GM23248 (cell line): ENCODE results near the gene NFE2L3. TPM values are rescaled to one million over a fixed set of nuclear protein-coding genes. Genes with fewer than 3 reads are reported as not detected.

ENCODE experiments used
- DNase-seq: peaks from one replicate; pipeline ENCODE4 v3.0.0-alpha.2; 2015
- H2AFZ ChIP-seq: fragments of 200-600 bp; sonication (generic); 2 replicates; pipeline ENCODE4 v1.6.1; 2016; ENCODE audit warnings: antibody characterized with exemption
- H3F3A ChIP-seq: fragments of 200-600 bp; sonication (generic); 2 replicates; pipeline ENCODE4 v1.6.1; 2016; ENCODE audit warnings: mild to moderate bottlenecking, antibody characterized with exemption, mixed run types; ENCODE audit not compliant: insufficient read depth
- H3K27ac ChIP-seq: fragments of 200-600 bp; sonication (generic); 2 replicates; pipeline ENCODE4 v1.5.1; 2016; ENCODE audit warnings: mild to moderate bottlenecking
- H3K27me3 ChIP-seq: fragments of 200-600 bp; sonication (generic); replicated peaks from 2 replicates; pipeline ENCODE4 v1.6.1; 2016; ENCODE audit warnings: mild to moderate bottlenecking; ENCODE audit not compliant: insufficient read depth
- H3K36me3 ChIP-seq: fragments of 200-600 bp; sonication (generic); 2 replicates; pipeline ENCODE4 v1.6.1; 2016; ENCODE audit warnings: low read depth, mild to moderate bottlenecking
- H3K4me1 ChIP-seq: fragments of 200-600 bp; sonication (generic); 2 replicates; pipeline ENCODE4 v1.6.1; 2016; ENCODE audit warnings: mild to moderate bottlenecking; ENCODE audit not compliant: insufficient read depth
- H3K4me2 ChIP-seq: fragments of 200-600 bp; sonication (generic); one replicate; pipeline ENCODE4 v1.6.1; 2016; ENCODE audit warnings: mild to moderate bottlenecking; ENCODE audit not compliant: unreplicated experiment
- H3K4me3 ChIP-seq: fragments of 200-600 bp; sonication (generic); 2 replicates; pipeline ENCODE4 v1.5.1; 2016; ENCODE audit warnings: mild to moderate bottlenecking
- H3K79me2 ChIP-seq: fragments of 200-600 bp; sonication (generic); 2 replicates; pipeline ENCODE4 v1.6.1; 2016; ENCODE audit warnings: mild to moderate bottlenecking; ENCODE audit not compliant: insufficient read depth
- H3K9ac ChIP-seq: fragments of 200-600 bp; sonication (generic); 2 replicates; pipeline ENCODE4 v1.6.1; 2016; ENCODE audit warnings: mild to moderate bottlenecking
- H3K9me2 ChIP-seq: fragments of 200-600 bp; sonication (generic); 2 replicates; pipeline ENCODE4 v1.6.1; 2016; ENCODE audit warnings: mixed run types, mild to moderate bottlenecking, moderate library complexity; ENCODE audit not compliant: insufficient read depth
- H3K9me3 ChIP-seq: fragments of 200-600 bp; sonication (generic); one replicate; pipeline ENCODE4 v1.6.1; 2017; ENCODE audit warnings: low read depth
- H4K20me1 ChIP-seq: fragments of 200-600 bp; sonication (generic); 2 replicates; pipeline ENCODE4 v1.6.0; 2016; ENCODE audit not compliant: insufficient read depth
- EZH2 ChIP-seq: fragments of 200-600 bp; sonication (generic); IDR thresholded peaks from 2 replicates; pipeline ENCODE4 v1.6.1; 2018; ENCODE audit warnings: antibody characterized with exemption, mild to moderate bottlenecking; ENCODE audit not compliant: insufficient read depth, poor library complexity, severe bottlenecking
- EZH2phosphoT487 ChIP-seq: fragments of 200-600 bp; sonication (generic); IDR thresholded peaks from 2 replicates; pipeline ENCODE4 v1.6.1; 2018; ENCODE audit warnings: antibody characterized with exemption, moderate library complexity, mild to moderate bottlenecking, low read depth; ENCODE audit not compliant: insufficient read depth
- WGBS, 2 experiments: methylation state at CpG; one replicate each; pipeline ENCODE4 v1.1.6; 2015 to 2017; ENCODE audit warnings: low lambda C conversion rate in 2 of 2, low coverage in 1 of 2; ENCODE audit errors: missing lambda C conversion rate in 2 of 2; 5-methylcytosine and 5-hydroxymethylcytosine counted together
- in situ Hi-C: fragments of 300-500 bp; cut with MboI; formaldehyde crosslinking; loops from 2 replicates; pipeline ENCODE4 v1.15.0; 2020
- polyA plus RNA-seq: library from polyadenylated mRNA; unstranded; fragments of >200 nt; fragmentation: Nextera tagmentation; extraction: Ambion mirVana; gene quantifications from 2 replicates; pipeline ENCODE4 v1.2.1, GENCODE V29; 2016
- total RNA-seq: library from RNA; depleted of rRNA; stranded (reverse); fragments of >200 nt; shearing (Covaris generic); gene quantifications from 2 replicates; pipeline ENCODE4 v1.2.3, GENCODE V29; 2014

The NFE2L3 gene
- total and polyA plus RNA-seq, 2 experiments from 2014 or later, result 0.70 to 1.4 TPM

DNA sequence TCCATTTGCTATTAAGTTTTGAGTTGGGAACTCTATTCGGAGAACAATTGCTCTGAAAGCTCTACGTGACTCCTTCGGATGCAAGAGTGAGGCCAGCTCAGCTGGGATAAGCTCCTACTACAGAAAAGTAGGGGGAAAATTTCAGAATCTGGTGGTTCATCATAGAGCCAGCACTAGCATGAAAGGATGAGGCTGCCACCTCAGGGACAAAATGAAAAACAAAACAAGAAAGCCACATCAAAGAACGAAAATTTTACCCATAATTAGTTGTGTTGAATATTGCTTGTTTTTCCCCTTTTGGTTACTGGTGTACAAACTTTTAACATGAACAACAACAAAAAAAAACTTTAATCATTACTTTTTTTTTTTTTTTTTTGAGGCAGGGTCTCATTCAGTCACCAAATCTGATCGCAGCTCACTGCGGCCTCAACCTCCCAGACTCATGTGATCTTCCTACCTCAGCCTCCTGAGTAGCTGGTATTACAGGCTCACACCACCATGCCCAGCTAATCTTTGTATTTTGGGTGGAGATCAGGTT lies 39.7 kb upstream of the NFE2L3 start:
- 74 to 82% methylated on average over 6 of the region's 6 CpGs for WGBS, 2 experiments
- TF ChIP-seq EZH2phosphoT487 (no peak), EZH2 (no peak)
- Histone ChIP-seq H3K4me2 (no peak overlapping the region), H3F3A (no peaks in the 10 kb centered on the region), H3K9me2 (no peaks in the 10 kb centered on the region), H3K27ac (no peak overlapping the region), H4K20me1 (no peaks in the 10 kb centered on the region), H3K9me3 (no peaks in the 10 kb centered on the region), H3K79me2 (no peaks in the 10 kb centered on the region), H3K9ac (no peak overlapping the region), H3K27me3 (peaks cover 15% of the 10 kb centered on the region), H3K4me1 (no peaks in the 10 kb centered on the region), H3K36me3 (no peaks in the 10 kb centered on the region), H3K4me3 (no peak overlapping the region), H2AFZ (no peak overlapping the region)
- in situ Hi-C loops, result no loop called here
- no peak for DNase-seq

DNA sequence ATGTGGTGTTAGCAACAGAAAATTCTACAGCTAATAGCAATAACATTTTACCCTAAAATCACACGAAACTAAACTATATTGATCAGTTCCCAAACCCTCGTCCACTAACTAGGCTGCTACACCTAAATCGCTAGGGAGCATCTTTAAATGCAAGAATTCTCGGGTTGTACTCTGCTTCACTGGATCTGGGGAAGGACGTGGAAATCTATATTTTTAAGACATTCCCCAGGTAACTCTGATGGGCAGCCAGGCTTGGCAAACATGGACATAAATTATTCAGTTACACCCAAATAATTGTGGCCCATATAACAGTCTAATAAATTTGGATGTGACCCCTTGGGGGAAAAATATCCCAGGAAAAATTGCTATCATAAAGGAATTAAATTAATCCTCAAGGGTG lies 36.3 kb upstream of the NFE2L3 start:
- Histone ChIP-seq H3K36me3 (no peaks in the 10 kb centered on the region), H3K27me3 (peaks cover 15% of the 10 kb centered on the region), H3K9ac (no peak overlapping the region), H3K27ac (no peak overlapping the region), H3K4me1 (no peaks in the 10 kb centered on the region), H2AFZ (no peak overlapping the region), H3K4me3 (no peak overlapping the region), H3K79me2 (no peaks in the 10 kb centered on the region), H3F3A (no peaks in the 10 kb centered on the region), H3K4me2 (no peak overlapping the region), H3K9me3 (no peaks in the 10 kb centered on the region), H3K9me2 (no peaks in the 10 kb centered on the region), H4K20me1 (no peaks in the 10 kb centered on the region)
- DNase-seq, result no peak
- in situ Hi-C loops, result no loop called here
- TF ChIP-seq EZH2phosphoT487 (no peak), EZH2 (no peak)
- 27% methylated on average over 5 of the region's 5 CpGs for WGBS, 2 experiments

DNA sequence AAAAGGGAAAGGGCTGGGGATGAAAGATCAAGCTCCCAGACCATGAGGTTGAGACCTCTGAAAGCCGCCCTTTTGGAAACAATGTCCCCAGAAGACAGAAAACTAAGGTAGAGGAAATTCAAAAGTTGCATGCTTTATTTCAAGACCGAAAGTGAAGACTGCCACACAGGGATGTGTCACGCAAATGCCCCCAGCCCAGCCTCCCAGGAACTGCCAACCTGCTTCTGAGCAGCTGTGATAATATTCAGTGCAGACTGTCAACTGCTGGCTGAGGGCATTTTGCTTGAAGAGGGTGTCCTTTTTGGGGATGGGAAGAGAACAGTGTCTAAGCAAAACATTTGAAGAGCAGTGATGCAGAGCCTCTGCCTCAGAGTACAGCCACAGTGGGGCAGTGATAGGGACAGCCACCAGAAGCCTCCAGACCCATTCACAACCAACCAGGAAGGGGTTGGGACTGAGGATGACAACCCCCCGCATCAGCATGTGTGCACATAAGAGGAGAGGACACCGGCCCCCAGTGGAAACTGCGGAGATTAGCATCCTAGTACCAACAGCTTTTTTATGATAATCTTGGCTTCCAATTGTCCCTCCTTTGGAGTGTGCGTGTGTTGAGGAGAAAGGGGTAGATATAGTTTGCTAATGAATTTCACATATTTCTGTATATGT lies 34.7 kb upstream of the NFE2L3 start:
- Histone ChIP-seq H3K36me3 (no peaks in the 10 kb centered on the region), H3K27me3 (peaks cover 15% of the 10 kb centered on the region), H3K4me2 (no peak overlapping the region), H3F3A (no peaks in the 10 kb centered on the region), H3K4me1 (no peaks in the 10 kb centered on the region), H3K27ac (no peak overlapping the region), H3K9ac (no peak overlapping the region), H3K79me2 (no peaks in the 10 kb centered on the region), H3K4me3 (no peak overlapping the region), H4K20me1 (no peaks in the 10 kb centered on the region), H3K9me2 (no peaks in the 10 kb centered on the region), H3K9me3 (no peaks in the 10 kb centered on the region), H2AFZ (no peak overlapping the region)
- 54% methylated on average over 7 of the region's 7 CpGs for WGBS, 2 experiments
- TF ChIP-seq EZH2, result no peak
- no peak for TF ChIP-seq EZH2phosphoT487
- no peak for DNase-seq
- in situ Hi-C loops, result no loop called here

GRCh38 chr7:26117970-26118369 lies 34.0 kb upstream of the NFE2L3 start:
- no peak for TF ChIP-seq EZH2phosphoT487
- Histone ChIP-seq H3K36me3 (no peaks in the 10 kb centered on the region), H3K4me2 (no peak overlapping the region), H3K27me3 (peaks cover 15% of the 10 kb centered on the region), H3K79me2 (no peaks in the 10 kb centered on the region), H3K9ac (no peak overlapping the region), H4K20me1 (no peaks in the 10 kb centered on the region), H2AFZ (no peak overlapping the region), H3K9me2 (no peaks in the 10 kb centered on the region), H3K27ac (no peak overlapping the region), H3K9me3 (no peaks in the 10 kb centered on the region), H3F3A (no peaks in the 10 kb centered on the region), H3K4me3 (no peak overlapping the region), H3K4me1 (no peaks in the 10 kb centered on the region)
- 70 to 75% methylated on average over 6 of the region's 6 CpGs for WGBS, 2 experiments
- no peak for DNase-seq
- in situ Hi-C loops, result no loop called here
